Small intestine (tissue), 7 donors: ENCODE data around the gene DHFR2. TPM values are rescaled to one million over a fixed set of nuclear protein-coding genes. Genes with fewer than 3 reads are reported as not detected.
"Not testable (repeated sequence)": the region's sequence is repeated elsewhere in the genome, so short reads cannot be mapped to it uniquely, and the experiment has no call there.

Experiments
- DNase-seq, 2 donors: peaks; one replicate each; pipeline versions ENCODE4 v3.0.0 to v3.0.0-alpha.2; 2013
- FAIRE-seq: peaks from 2 replicates; lab custom pipeline; 2012; peaks lifted over from hg19 to GRCh38; lab: Jason Lieb, UNC
- H3K27ac ChIP-seq, 3 donors: one replicate each; pipeline ENCODE4 v1.5.1; 2013; ENCODE audit warnings: low read length in 2 of 3, mild to moderate bottlenecking in 2 of 3, control low read depth in 1 of 3, inconsistent platforms in 1 of 3, low read depth in 1 of 3, moderate library complexity in 1 of 3
- H3K27me3 ChIP-seq, 3 donors: one replicate each; pipeline ENCODE4 v1.6.1; 2013; ENCODE audit warnings: low read length in 3 of 3, inconsistent platforms in 1 of 3; ENCODE audit not compliant: control insufficient read depth in 3 of 3, insufficient read depth in 3 of 3
- H3K36me3 ChIP-seq, 3 donors: one replicate each; pipeline ENCODE4 v1.6.1; 2013; ENCODE audit warnings: low read length in 3 of 3, inconsistent platforms in 1 of 3, low read depth in 1 of 3, mild to moderate bottlenecking in 1 of 3, moderate library complexity in 1 of 3; ENCODE audit not compliant: control insufficient read depth in 3 of 3, insufficient read depth in 2 of 3
- H3K4me1 ChIP-seq, 3 donors: one replicate each; pipeline ENCODE4 v1.6.1; 2013; ENCODE audit warnings: low read length in 2 of 3, inconsistent platforms in 1 of 3, low read depth in 1 of 3, mild to moderate bottlenecking in 1 of 3, moderate library complexity in 1 of 3; ENCODE audit not compliant: control insufficient read depth in 3 of 3, insufficient read depth in 2 of 3
- H3K4me3 ChIP-seq, 3 donors: one replicate each; pipeline ENCODE4 v1.5.1; 2013; ENCODE audit warnings: low read length in 3 of 3, control low read depth in 1 of 3, inconsistent platforms in 1 of 3, low read depth in 1 of 3, mild to moderate bottlenecking in 1 of 3, moderate library complexity in 1 of 3
- H3K9me3 ChIP-seq, 2 donors: one replicate each; pipeline ENCODE4 v1.6.1; 2013; ENCODE audit warnings: low read depth in 1 of 2, low read length in 1 of 2; ENCODE audit not compliant: control insufficient read depth in 2 of 2, insufficient read depth in 1 of 2
- WGBS, 3 donors: extraction: QIAGEN DNeasy Blood & Tissue Kit; methylation state at CpG; one replicate each; pipeline ENCODE4 v1.1.7; 2013; 5-methylcytosine and 5-hydroxymethylcytosine counted together
- polyA plus RNA-seq, 4 donors: library from polyadenylated mRNA; stranded (reverse) in 3 of 4; unstranded in 1 of 4; fragments of 200-250 nt in 3 of 4; fragments of 120-200 nt in 1 of 4; gene quantifications; one replicate each; pipeline versions ENCODE4 v1.2.1 to v1.2.3, GENCODE V29; 2013
- donor health status: healthy with polysubstance abuse.
- donor health status: control.
- donor health status: control.
- donor health status: Bipolar disorder and iron deficiency.
- donor health status: healthy.

Gene DHFR2
- polyA plus RNA-seq, 4 donors = 1.6 to 5.5 (median 3.4) TPM

DNA sequence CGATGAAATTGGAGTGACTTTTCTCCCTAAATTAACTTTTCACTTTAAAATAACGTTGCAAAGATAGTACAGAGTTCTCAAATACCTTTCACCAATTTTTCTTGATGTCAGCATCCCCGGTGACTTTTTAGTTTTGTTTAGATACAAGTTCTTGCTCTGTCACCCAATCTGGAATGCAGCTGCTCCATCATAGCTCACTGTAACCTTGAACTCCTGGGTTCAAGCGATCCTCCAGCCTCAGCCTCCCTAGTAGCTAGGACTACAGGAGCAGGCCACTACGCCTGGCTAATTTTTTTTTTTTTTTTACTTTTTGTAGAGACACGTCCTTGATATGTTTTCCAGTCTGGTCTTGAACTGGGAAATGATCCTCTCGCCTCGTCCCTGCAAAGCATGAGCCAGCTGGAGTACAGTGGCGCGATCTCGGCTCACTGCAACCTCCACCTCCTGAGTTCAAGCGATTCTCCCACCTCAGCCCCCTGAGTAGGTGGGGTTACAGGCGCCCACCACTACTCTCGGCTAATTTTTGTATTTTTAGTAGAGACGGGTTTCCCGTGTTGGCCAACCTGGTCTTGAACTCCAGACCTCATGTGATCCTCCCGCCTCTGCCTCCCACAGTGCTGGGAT, 892 bp upstream of the DHFR2 start:
- H3K9me3 ChIP-seq = peaks cover 0 to 10% of the 10 kb centered on the region in 2 donors
- H3K4me1 ChIP-seq = peaks cover 0 to 9% (median 2%) of the 10 kb centered on the region in 3 donors
- peaks cover 0 to 13% (median 2%) of the 10 kb centered on the region in 3 donors for H3K36me3 ChIP-seq
- peak overlapping the region; percentile 68 to 88 (median 70) for H3K4me3 ChIP-seq
- H3K27me3 ChIP-seq = no peaks in the 10 kb centered on the region
- DNase-seq = no peak
- no peak for FAIRE-seq
- peak overlapping the region; percentile 94 to 99 (median 98) for H3K27ac ChIP-seq
- WGBS, 3 donors = 37 to 45% (median 42%) methylated on average over 17 of the region's 17 CpGs

DNA sequence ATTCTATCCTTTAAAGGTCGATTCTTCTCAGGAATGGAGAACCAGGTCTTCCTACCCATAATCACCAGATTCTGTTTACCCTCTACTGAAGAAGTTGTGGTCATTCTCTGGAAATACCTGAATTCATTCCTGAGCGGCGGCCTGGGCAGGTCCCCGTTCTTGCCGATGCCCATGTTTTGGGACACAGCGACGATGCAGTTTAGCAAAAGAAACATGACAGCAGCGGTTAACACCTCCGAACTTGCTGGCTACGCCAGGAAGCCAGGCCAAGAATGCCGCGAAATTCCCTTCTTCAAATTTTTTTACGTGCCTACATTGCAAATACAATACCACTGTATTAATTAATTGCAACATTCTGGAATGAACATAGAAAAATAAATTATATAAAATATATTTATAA, 1.4 kb downstream of the DHFR2 start:
- no peak for DNase-seq
- no peaks in the 10 kb centered on the region for H3K9me3 ChIP-seq
- no peaks in the 10 kb centered on the region for H3K27me3 ChIP-seq
- H3K27ac ChIP-seq = no peak overlapping the region
- peaks cover 0 to 9% (median 2%) of the 10 kb centered on the region in 3 donors for H3K4me1 ChIP-seq
- H3K4me3 ChIP-seq = no peak overlapping the region
- peaks cover 0 to 11% (median 0%) of the 10 kb centered on the region in 3 donors for H3K36me3 ChIP-seq
- 98% methylated on average over 13 of the region's 13 CpGs for WGBS, 3 donors
- no peak for FAIRE-seq

DNA sequence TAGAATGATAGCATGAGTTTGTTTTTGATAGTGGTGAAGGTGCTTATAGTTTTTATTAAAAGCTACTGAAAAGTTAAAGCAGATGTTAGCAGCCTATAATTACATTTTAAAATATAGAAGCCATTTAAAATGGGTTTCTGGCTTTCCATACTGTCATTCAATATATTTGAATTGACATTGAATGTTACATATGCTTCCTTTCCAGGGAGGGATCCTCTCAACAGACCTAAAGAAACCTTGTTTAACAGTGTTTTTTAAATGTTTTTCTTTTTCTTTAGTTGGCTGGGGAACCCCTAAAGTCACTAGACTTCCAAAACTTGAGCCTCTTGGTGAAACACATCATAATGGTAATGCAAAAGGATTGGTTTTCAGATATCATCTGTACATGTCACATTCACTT, 12.2 kb downstream of the DHFR2 start:
- no peaks in the 10 kb centered on the region for H3K9me3 ChIP-seq
- FAIRE-seq = no peak

GRCh38 chr3:94049267-94049666, 13.4 kb downstream of the DHFR2 start:
- Histone ChIP-seq H3K4me3 (no peak overlapping the region), H3K36me3 (peaks cover 0 to 7% (median 0%) of the 10 kb centered on the region in 3 donors), H3K27me3 (no peaks in the 10 kb centered on the region), H3K9me3 (peaks cover 0 to 3% of the 10 kb centered on the region in 2 donors), H3K27ac (no peak overlapping the region), H3K4me1 (no peaks in the 10 kb centered on the region)
- WGBS, 3 donors = 70 to 86% (median 75%) methylated on average over 2 of the region's 2 CpGs
- FAIRE-seq = no peak
- no peak for DNase-seq

More for the DNA sequence above, 12.2 kb downstream of the DHFR2 start:
- Histone ChIP-seq H3K4me1 (no peaks in the 10 kb centered on the region), H3K36me3 (peaks cover 0 to 2% (median 0%) of the 10 kb centered on the region in 3 donors), H3K4me3 (no peak overlapping the region), H3K27me3 (no peaks in the 10 kb centered on the region), H3K27ac (no peak overlapping the region)
- no peak for DNase-seq

GRCh38 chr3:94046533-94046932, 16.2 kb downstream of the DHFR2 start:
- Histone ChIP-seq H3K27ac (no peak overlapping the region), H3K4me3 (no peak overlapping the region), H3K4me1 (no peaks in the 10 kb centered on the region), H3K9me3 (peaks cover 0 to 4% of the 10 kb centered on the region in 2 donors), H3K36me3 (peaks cover 0 to 7% (median 0%) of the 10 kb centered on the region in 3 donors), H3K27me3 (no peaks in the 10 kb centered on the region)
- FAIRE-seq (no peak), DNase-seq (no peak)
- WGBS, 3 donors = 91 to 96% (median 95%) methylated on average over 2 of the region's 2 CpGs

GRCh38 chr3:94044100-94044936, 18.4 kb downstream of the DHFR2 start:
- H3K36me3 ChIP-seq, H3K9me3 ChIP-seq, H3K27me3 ChIP-seq, FAIRE-seq, H3K4me1 ChIP-seq, H3K4me3 ChIP-seq, H3K27ac ChIP-seq, DNase-seq: not testable (repeated sequence)
- 98% methylated on average over 48 to 61 of the region's 61 CpGs for WGBS, 3 donors

- no peak overlapping the region for H3K4me3 ChIP-seq
- WGBS, 3 donors = 84 to 91% (median 85%) methylated on average over 1 of the region's 1 CpG
- H3K36me3 ChIP-seq = peaks cover 0 to 5% (median 0%) of the 10 kb centered on the region in 3 donors
- DNase-seq (no peak), FAIRE-seq (no peak)
- H3K4me1 ChIP-seq = no peaks in the 10 kb centered on the region
- no peaks in the 10 kb centered on the region for H3K27me3 ChIP-seq
- no peak overlapping the region for H3K27ac ChIP-seq
- H3K9me3 ChIP-seq = peaks cover 0 to 4% of the 10 kb centered on the region in 2 donors
Observed at GRCh38 chr3:94043285-94043684, 19.4 kb downstream of the DHFR2 start.

DNA sequence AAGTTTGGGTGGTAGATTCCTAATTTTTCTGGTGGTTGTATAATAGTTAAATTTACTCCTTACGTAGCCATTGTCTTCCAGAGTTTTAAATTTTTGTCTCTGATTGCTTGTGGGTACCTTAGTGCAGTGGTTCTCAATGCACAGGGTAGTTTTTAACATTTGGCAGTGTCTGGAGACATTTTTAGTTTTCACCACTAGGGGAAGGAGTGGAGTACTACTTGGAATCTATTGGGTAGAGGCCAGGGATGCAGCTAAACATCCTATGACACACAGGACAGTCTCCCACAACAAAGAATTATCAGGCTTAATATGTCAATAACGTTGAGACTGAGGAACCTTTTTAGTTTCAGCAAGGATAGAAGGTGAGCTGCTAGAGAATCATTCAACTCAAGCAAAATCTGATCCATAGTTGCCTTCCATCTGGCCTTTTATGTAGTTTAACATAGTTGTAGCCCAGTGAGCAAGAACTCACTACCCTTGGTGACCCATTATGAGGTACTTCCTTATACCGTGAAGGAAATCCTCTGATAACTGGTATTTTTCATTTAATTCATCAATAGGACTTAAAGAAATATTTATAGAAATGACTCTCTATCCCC, 25.7 kb downstream of the DHFR2 start:
- DNase-seq (peak; percentile 9 to 34), FAIRE-seq (no peak)
- WGBS, 3 donors = 76 to 85% (median 77%) methylated on average over 3 of the region's 3 CpGs
- no peaks in the 10 kb centered on the region for H3K36me3 ChIP-seq
- no peak overlapping the region for H3K27ac ChIP-seq
- H3K4me1 ChIP-seq = no peaks in the 10 kb centered on the region
- no peaks in the 10 kb centered on the region for H3K9me3 ChIP-seq
- H3K27me3 ChIP-seq = no peaks in the 10 kb centered on the region
- no peak overlapping the region for H3K4me3 ChIP-seq
